Caco-2 (cell line): Measurements from ENCODE around the gene SRGAP3. TPM values are rescaled to one million over a fixed set of nuclear protein-coding genes. Genes with fewer than 3 reads are reported as not detected.

Source experiments
- BruUV-seq: library from RNA; stranded (reverse); fragments of 400-500 nt; replicated peaks from 2 replicates; lab custom pipeline; 2021; lab: Mats Ljungman, UMichigan
- CTCF ChIA-PET: fragments of 300-600 bp; sonication (Branson Sonifier 250); formaldehyde crosslinking; loops from one replicate; lab custom pipeline; 2022; ENCODE audit warnings: antibody characterized with exemption; lab: Charles Lee
- POLR2A ChIA-PET: fragments of 300-600 bp; sonication (Branson Sonifier 250); formaldehyde crosslinking; loops from one replicate; lab custom pipeline; 2022; ENCODE audit warnings: antibody characterized with exemption; lab: Charles Lee
- DNase-seq, 2 experiments: peaks; one replicate each; pipeline versions ENCODE4 v3.0.0 to v3.0.0-alpha.2; 2020 to 2022
- H3K27me3 ChIP-seq: replicated peaks from 2 replicates; pipeline ENCODE4 v1.6.0; 2011; ENCODE audit warnings: low read length; ENCODE audit not compliant: control insufficient read depth, insufficient read depth
- H3K36me3 ChIP-seq: 2 replicates; pipeline ENCODE4 v1.5.1; 2011; ENCODE audit warnings: low read length; ENCODE audit not compliant: control insufficient read depth, insufficient read depth
- H3K4me1 ChIP-seq: fragments of 250-450 bp; sonication (Bioruptor Pico); 2 replicates; pipeline ENCODE4 v1.5.1; 2020; ENCODE audit warnings: mild to moderate bottlenecking
- H3K4me3 ChIP-seq: 2 replicates; pipeline ENCODE4 v1.5.1; 2011; ENCODE audit warnings: low read depth, mild to moderate bottlenecking, control low read depth, low read length
- H3K9me3 ChIP-seq: fragments of 250-450 bp; sonication (Bioruptor Pico); 2 replicates; pipeline ENCODE4 v1.5.1; 2020; ENCODE audit warnings: mild to moderate bottlenecking, moderate library complexity
- H3K27ac Mint-ChIP-seq: one replicate; pipeline ENCODE4 v1.8.0; 2022; ENCODE audit warnings: mixed read lengths; ENCODE audit not compliant: unreplicated experiment
- H3K27me3 Mint-ChIP-seq: one replicate; pipeline ENCODE4 v1.8.0; 2022; ENCODE audit warnings: mixed read lengths; ENCODE audit not compliant: insufficient read depth, unreplicated experiment
- H3K36me3 Mint-ChIP-seq: one replicate; pipeline ENCODE4 v1.8.0; 2022; ENCODE audit warnings: mild to moderate bottlenecking, mixed read lengths; ENCODE audit not compliant: insufficient read depth, unreplicated experiment
- H3K4me1 Mint-ChIP-seq: one replicate; pipeline ENCODE4 v1.8.0; 2022; ENCODE audit warnings: low read depth, mixed read lengths; ENCODE audit not compliant: unreplicated experiment
- H3K4me3 Mint-ChIP-seq: one replicate; pipeline ENCODE4 v1.8.0; 2022; ENCODE audit warnings: mild to moderate bottlenecking, moderate library complexity, mixed read lengths; ENCODE audit not compliant: unreplicated experiment
- H3K9me3 Mint-ChIP-seq: one replicate; pipeline ENCODE4 v1.8.0; 2022; ENCODE audit warnings: mixed read lengths; ENCODE audit not compliant: unreplicated experiment
- CTCF ChIP-seq, 2 experiments: fragments of 200-600 bp in 1 of 2; IDR thresholded peaks; 1 replicate in 1 of 2; 2 replicates in 1 of 2; pipeline versions ENCODE4 v1.5.1 to v1.8.0; 2011 to 2022; ENCODE audit warnings: antibody characterized with exemption in 1 of 2, control low read depth in 1 of 2, inconsistent platforms in 1 of 2, low read depth in 1 of 2, low read length in 1 of 2, mild to moderate bottlenecking in 1 of 2, moderate library complexity in 1 of 2; ENCODE audit not compliant: insufficient read depth in 1 of 2, severe bottlenecking in 1 of 2, unreplicated experiment in 1 of 2
- intact Hi-C: fragments of 100-400 bp; cut with micrococcal nuclease; formaldehyde crosslinking; loops from one replicate; pipeline ENCODE4 v1.10.0; 2022; ENCODE audit not compliant: unreplicated experiment
- total RNA-seq: library from RNA; stranded (reverse); gene quantifications from 2 replicates; pipeline ENCODE4 v1.2.3, GENCODE V29; 2022

Gene SRGAP3
- total RNA-seq, 1 experiment from 2014 or later = 1.3 TPM

GRCh38 chr3:8972639-8973038 is 276.8 kb downstream of the SRGAP3 start:
- Mint-ChIP-seq H3K4me1 (no peaks in the 10 kb centered on the region), H3K27ac (no peak overlapping the region), H3K36me3 (no peaks in the 10 kb centered on the region), H3K27me3 (no peaks in the 10 kb centered on the region), H3K9me3 (no peaks in the 10 kb centered on the region), H3K4me3 (no peak overlapping the region)
- intact Hi-C loops = loop anchor here (5.0 kb wide), 1 partner anchor 275 kb away; the partner anchor contains the start of gene SRGAP3
- H3K27me3 ChIP-seq = no peaks in the 10 kb centered on the region
- ChIA-PET POLR2A (no interaction called here), CTCF (interaction anchor here (1.0 to 1.4 kb wide), 3 partner anchors 42 to 329 kb away, joined by 3 to 4 read pairs (median 4); partner anchors contain the start of gene SRGAP3)
- H3K36me3 ChIP-seq = no peaks in the 10 kb centered on the region
- DNase-seq = no peak
- no TSS peak for BruUV-seq
- no peaks in the 10 kb centered on the region for H3K4me1 ChIP-seq
- H3K4me3 ChIP-seq = no peak overlapping the region
- H3K9me3 ChIP-seq = no peaks in the 10 kb centered on the region
- no peak for TF ChIP-seq CTCF (IDR thresholded peaks at IDR 0.05; ENCODE audit: insufficient read depth in 1 of 2, low read depth in 1 of 2, low read length in 1 of 2, severe bottlenecking in 1 of 2, unreplicated experiment in 1 of 2)

GRCh38 chr3:8970971-8971589 is 278.4 kb downstream of the SRGAP3 start:
- Histone ChIP-seq H3K4me3 (no peak overlapping the region), H3K36me3 (no peaks in the 10 kb centered on the region), H3K27me3 (no peaks in the 10 kb centered on the region), H3K4me1 (no peaks in the 10 kb centered on the region), H3K9me3 (no peaks in the 10 kb centered on the region)
- no peaks in the 10 kb centered on the region for H3K4me1 Mint-ChIP-seq
- H3K9me3 Mint-ChIP-seq = no peaks in the 10 kb centered on the region
- no TSS peak for BruUV-seq
- peak in 1 of 2 experiments; percentile 72 for DNase-seq
- ChIA-PET CTCF (interaction anchor here (1.3 to 1.4 kb wide), 2 partner anchors 43 to 278 kb away, joined by 3 to 4 read pairs; partner anchors contain the start of gene SRGAP3), POLR2A (no interaction called here)
- peak; percentile 92 to 94 for TF ChIP-seq CTCF (IDR thresholded peaks at IDR 0.05; ENCODE audit: insufficient read depth in 1 of 2, low read depth in 1 of 2, low read length in 1 of 2, severe bottlenecking in 1 of 2, unreplicated experiment in 1 of 2)
- intact Hi-C loops = loop anchor here (1.0 to 5.0 kb wide), 3 partner anchors 96 to 331 kb away; partner anchors contain the start of gene SRGAP3
- no peaks in the 10 kb centered on the region for H3K27me3 Mint-ChIP-seq
- H3K27ac Mint-ChIP-seq = no peak overlapping the region
- H3K4me3 Mint-ChIP-seq = no peak overlapping the region
- H3K36me3 Mint-ChIP-seq = no peaks in the 10 kb centered on the region

- Histone ChIP-seq H3K27me3 (no peaks in the 10 kb centered on the region), H3K4me3 (no peak overlapping the region), H3K36me3 (no peaks in the 10 kb centered on the region), H3K4me1 (peaks cover 16% of the 10 kb centered on the region), H3K9me3 (no peaks in the 10 kb centered on the region)
- no peak for TF ChIP-seq CTCF (IDR thresholded peaks at IDR 0.05; ENCODE audit: insufficient read depth in 1 of 2, low read depth in 1 of 2, low read length in 1 of 2, severe bottlenecking in 1 of 2, unreplicated experiment in 1 of 2)
- Mint-ChIP-seq H3K9me3 (no peaks in the 10 kb centered on the region), H3K4me1 (peaks cover 14% of the 10 kb centered on the region), H3K27ac (no peak overlapping the region), H3K4me3 (no peak overlapping the region), H3K27me3 (no peaks in the 10 kb centered on the region), H3K36me3 (no peaks in the 10 kb centered on the region)
- ChIA-PET CTCF (interaction anchor here (0.6 kb wide), 1 partner anchor 285 kb away, joined by 4 read pairs; no protein-coding TSS in a partner anchor), POLR2A (no interaction called here)
- BruUV-seq = no TSS peak
- DNase-seq = no peak
- intact Hi-C loops = no loop called here
Measured at GRCh38 chr3:8969241-8969640, 280.2 kb downstream of the SRGAP3 start.
